NK-92 (cell line): ENCODE measurements around the gene ZNF44.

Source experiments
- DNase-seq: peaks from one replicate; lab custom pipeline; 2025; ENCODE audit not compliant: unreplicated experiment; lab: John Stamatoyannopoulos, UW

ZNF44 gene

DNA sequence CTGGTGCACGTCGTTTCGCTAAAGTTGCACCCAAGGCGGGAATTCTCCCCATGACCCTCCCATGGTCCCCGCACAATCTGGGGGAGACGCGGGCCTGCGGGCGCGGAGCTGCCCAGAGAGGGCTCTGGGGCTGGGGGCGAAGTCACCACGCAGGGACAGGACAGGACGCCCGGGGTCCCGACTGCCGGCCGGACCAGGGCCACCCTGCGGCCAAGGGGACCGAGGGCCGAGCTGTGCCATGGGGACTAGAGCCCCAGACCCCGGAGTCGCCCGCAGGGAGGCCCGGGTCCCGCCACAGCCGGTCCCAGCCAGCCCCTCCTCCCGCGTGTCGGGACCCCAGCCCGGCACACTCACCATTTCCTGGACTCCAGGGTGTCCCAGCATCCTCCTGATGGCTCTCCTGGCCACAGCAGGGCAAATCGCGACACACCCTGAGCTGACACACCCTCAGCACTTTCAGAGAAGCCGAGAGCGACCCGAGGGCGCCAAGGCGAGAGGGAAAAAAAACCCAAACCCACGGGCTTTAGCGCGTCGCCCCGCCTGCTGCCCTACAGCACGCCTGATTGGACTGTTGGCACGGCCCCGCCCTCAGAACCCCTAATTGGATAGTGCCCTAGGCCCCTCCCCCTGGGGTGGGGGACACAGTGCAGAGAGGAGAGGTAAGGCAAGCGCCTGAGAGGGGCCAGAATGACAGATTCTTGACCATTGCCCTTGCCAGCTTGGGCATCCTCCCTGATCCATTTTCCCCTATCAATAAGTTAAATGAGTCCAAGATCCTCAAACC lies 28.6 kb downstream of the ZNF44 start:
- no peak for DNase-seq

DNA sequence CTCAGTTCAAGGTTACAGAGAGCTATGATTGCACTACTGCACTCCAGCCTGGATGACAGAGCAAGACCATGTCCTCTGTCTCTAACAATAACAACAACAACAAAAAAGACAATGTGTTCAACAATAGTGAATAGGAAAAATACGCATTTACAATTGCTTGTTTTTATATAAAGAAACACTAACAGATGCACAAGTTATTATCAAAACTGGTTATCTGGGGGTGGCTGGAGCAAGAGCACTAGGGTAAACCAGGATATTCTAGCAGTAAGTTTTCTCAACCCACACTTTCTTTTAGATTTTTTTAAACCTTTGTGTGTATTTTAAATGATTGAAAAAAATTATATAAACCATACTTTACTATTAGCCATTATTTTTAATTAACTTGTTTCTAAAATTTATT lies 33.1 kb downstream of the ZNF44 start:
- no peak for DNase-seq

DNA sequence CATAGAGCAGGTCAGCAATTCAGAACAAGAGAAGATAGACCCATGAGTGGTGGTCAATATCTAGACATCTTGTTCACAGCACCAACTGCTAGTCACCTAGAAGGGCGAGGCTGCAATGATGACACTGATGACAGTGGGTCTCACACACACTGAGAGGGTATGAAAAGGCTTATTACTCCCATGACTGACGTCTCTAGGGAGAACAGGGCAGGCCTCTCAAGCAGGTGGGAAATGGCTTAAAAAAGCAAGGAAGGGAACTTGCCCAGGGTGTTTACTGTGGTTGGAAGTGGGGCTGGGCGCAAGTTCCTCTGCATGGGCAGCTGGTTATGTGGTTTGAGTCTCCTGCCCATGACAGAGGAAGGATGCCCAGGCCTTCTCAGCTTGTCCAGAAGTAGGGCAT lies 33.8 kb downstream of the ZNF44 start:
- no peak for DNase-seq

DNA sequence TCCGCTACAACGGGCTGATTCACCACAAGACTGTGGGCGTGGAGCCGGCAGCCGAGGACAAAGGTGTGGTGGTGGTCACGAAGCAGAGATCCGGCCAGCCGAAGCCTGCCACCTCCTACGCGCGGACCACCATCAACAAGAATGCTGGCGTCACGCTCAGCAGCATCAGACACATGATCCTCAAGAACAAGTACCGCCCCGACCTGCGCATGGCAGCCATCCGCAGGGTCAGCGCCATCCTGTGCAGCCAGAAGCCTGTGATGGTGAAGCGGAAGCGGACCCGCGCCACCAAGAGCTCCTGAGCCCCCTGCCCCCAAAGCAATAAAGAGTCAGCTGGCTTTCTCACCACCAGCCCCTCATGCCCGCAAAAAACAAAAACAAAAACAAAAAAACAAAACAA lies 34.4 kb downstream of the ZNF44 start:
- no peak for DNase-seq

DNA sequence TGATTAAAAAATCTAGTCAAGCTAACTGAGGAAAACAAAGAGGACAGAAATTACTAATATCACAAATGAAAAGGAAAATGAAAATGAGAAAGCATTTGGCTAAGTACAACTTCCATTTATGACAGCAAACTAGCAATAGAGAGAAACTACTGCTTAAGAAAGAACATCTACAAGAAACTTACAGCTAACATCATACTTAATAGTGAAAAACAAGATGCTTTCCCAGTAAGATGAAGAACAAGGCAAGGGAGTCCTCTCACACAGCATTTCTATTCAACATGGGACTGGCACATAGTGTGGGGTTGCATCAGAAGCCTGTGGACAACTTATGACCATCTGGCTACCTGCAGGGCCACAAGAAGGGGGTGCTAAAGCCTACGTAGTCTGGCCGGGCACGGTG lies 39.3 kb downstream of the ZNF44 start:
- no peak for DNase-seq

DNA sequence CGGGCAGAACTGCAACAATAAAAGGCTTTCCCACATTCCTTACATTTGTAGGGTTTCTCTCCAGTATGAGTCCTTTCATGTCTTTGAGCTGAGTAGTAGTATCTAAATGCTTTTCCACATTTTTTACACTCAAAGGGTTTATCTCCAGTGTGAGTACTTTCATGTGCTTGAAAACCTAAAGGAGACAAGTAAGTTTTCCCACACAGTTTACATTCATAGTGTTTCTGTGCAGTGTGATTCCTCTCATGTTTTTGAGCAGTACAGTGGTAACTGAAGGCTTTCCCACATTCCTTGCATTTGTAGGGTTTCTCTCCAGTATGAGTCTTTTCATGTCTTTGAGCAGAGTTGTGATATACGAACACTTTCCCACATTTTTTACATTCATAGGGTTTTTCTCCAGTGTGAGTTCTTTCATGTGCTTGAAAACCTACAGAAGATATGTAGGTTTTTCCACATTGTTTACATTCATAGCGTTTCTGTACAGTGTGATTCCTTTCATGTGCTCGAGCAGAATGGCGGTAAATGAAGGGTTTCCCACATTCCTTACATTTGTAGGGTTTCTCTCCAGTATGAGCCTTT lies 47.0 kb downstream of the ZNF44 start:
- no peak for DNase-seq

DNA sequence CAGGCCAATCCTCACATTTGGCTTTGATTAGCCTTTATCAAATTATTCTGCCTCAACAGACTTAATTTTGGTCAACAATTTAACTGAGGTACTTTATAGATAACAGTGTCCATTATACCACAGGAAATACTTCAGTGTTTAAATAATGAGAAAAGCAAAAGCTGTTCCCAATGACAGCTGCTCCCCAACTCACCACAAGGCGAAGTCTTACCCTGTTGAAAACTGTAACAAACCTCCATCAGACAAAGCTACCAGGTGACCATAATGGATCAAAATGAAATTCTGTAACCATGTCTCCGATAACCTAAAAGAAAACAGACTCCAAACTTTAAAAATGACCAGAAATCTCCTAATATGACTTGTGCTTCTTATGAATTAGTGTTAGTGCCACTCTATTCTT lies 50.3 kb downstream of the ZNF44 start:
- no peak for DNase-seq

DNA sequence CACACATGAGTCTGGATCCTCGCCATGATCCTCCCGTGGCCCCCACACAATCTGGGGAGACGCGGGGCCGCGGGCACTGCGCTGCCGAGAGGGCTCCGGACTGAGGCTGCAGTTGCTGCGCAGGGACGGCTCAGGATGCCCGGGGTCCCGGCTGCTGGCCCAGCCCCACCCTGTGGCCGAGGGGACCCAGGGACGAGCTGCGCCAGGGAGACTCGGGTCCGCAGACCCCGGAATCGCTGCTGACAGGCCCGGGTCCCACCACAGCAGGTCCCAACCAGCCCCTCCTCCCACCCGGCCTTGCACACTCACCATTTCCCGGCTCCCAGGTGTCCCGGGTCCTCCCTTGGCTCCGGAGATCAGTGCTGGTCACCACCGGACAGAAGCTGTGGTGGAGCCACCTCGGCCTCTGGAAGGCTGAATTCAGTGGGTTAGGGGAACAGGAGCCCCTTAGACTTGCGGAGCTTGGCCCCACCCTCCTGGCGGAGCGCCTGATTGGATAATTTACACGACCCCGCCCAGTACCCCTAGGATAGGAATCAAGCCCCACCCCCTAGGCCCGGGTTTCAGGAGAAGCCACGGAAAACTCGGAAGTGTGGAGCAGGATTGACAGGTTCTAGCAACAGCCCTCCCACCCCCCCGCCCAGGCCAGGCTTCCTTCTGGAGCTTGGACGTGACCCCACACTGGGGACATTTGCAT lies 57.4 kb downstream of the ZNF44 start:
- DNase-seq, result no peak

DNA sequence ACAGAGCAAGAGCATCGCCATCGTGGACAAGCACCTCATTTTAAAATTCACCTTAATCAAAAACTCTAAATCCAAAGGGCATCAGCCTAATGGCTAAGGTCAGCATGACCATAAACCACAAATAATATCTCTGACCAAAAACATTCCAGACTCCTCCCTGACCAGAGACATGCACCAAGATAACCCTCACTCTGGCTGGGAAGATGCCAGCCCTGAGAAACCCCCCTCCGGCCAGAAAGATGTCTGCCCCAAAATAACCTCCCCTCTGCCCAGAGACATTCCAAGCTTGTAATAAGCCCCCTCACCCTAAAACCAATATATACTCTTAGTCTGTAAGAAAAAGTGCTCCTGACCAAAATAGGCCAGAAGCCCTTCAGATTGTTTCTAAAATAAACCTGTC lies 61.7 kb downstream of the ZNF44 start:
- no peak for DNase-seq

DNA sequence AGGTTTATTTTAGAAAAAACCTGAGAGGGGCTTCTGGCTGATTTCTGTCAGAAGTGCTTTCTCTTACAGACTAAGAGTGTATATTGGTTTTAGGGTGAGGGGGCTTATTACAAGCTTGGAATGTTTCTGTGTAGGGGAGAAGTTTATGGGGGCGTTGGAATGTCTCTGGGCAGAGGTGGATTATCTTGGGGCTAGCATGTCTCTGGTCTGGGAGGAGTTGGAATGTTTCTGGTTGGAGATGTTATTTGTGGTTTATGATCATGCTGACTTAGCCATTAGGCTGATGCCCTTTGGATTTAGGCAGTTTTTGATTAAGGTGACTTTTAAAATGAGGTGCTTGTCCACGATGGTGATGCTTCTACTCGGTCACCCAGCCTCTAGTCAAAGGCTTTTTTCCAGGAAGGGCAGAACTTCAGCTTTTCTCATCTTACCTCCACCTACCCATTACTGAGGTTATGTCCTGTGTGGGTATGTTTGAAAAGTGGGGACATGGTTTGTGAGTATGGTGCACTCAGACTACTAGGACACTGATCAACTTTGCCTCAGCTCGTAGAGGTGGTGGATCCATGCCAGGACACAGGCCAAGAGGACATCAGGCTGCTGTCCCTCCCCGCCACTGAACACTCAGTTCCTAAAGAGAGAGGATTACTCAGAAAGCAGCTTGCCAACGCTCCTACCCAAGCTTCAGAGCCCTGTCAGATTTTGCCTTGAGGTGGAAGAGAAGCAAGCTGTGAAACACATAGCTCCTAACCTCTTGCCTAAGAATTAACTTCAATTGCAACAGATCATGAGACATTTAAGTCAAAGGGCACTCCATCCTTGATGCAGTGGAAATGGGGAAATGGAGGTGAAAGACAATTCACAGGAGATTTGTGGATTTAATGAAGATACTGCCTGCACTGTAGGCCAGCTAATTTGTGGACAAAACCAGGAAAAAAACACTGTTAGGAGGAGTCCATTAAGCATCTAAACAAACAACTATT lies 63.6 kb downstream of the ZNF44 start:
- DNase-seq, result no peak

DNA sequence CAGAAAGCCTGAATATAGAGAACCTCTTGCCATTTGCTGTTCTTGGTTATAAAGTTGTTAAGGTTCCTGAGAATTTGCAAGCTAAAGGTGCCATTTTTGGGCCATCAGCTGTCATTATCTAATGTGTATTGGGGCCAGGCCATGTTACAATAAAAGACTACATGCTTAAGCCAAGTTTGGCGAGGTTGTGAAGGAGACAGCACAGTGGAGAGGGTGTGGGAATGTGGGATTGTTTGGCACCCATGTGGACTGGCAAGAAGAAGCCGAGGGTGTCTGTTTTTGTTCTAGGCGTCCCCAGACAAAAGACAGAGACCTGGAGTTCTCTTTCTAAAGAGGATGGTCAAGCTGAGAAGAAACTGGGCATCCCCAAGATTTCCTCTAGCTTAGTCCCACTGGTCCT lies 64.7 kb downstream of the ZNF44 start:
- DNase-seq, result no peak

DNA sequence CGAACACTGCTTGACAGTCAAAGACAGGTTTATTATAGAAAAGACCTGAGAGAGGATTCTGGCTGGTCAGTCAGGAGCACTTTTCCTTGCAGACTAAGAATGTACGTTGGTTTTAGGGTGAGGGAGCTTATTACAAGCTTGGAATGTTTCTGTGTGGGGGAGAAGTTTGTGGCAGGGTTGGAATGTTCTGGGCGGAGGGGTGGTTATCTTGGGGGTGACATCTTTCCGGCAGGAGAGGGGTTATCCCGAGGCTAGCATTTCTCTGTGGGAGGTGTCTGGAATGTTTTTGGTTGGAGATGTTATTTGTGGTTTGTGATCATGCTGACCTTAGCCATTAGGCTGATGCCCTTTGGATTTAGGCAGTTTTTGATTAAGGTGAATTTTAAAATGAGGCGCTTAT lies 70.0 kb downstream of the ZNF44 start:
- no peak for DNase-seq

DNA sequence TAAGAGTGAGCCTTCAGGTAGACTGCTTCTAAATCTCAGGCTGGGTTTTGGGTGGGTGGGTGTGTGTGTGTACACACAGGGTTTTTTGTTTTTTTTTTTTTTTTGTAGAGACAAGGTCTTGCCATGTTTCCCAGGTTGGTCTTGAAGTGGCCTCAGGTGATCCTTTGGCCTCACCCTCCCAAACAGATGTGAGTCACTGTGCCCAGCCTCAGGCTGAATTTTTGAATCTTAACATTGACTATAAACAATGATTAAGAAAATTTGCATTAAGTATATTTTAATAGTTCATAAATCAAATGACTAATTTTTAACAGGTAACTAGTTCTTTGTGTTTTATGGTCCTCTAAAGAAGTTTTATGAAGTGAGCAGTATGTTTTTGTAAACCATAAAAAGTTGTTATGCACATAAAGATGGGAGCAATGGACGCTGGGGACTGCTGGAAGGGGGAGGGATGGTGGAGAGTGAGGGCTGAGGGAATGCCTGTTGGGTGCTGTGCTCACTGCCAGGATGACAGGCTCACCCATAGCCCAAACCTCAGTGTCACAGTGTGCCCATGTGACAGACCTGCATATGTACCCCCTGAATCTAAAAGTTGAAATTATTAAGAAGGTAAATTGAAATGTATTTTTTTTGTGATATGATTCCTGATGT lies 71.6 kb downstream of the ZNF44 start:
- no peak for DNase-seq
